Trophoblast cell (in vitro differentiated cells and primary cell): ENCODE measurements around the gene ERVH48-1.
"Not testable (repeated sequence)": the region's sequence is repeated elsewhere in the genome, so short reads cannot be mapped to it uniquely, and the experiment has no call there.

Experiments used
- DNase-seq, 2 donors: peaks; one replicate each; pipeline ENCODE4 v3.0.0-alpha.2; 2016
- H2AFZ ChIP-seq: 2 replicates; pipeline ENCODE4 v1.6.1; 2013; ENCODE audit warnings: low read length, moderate library complexity, mild to moderate bottlenecking; ENCODE audit not compliant: insufficient read depth, poor library complexity
- H2AK5ac ChIP-seq: 2 replicates; pipeline ENCODE4 v1.6.1; 2013; ENCODE audit warnings: mild to moderate bottlenecking, low read length
- H2BK120ac ChIP-seq: 2 replicates; pipeline ENCODE4 v1.6.1; 2013; ENCODE audit warnings: low read length, mild to moderate bottlenecking, moderate library complexity; ENCODE audit not compliant: insufficient read depth, poor library complexity
- H2BK12ac ChIP-seq: 2 replicates; pipeline ENCODE4 v1.6.1; 2013; ENCODE audit warnings: mild to moderate bottlenecking, low read length, moderate library complexity
- H2BK5ac ChIP-seq: 2 replicates; pipeline ENCODE4 v1.6.1; 2013; ENCODE audit warnings: low read length, low read depth, moderate library complexity, mild to moderate bottlenecking; ENCODE audit not compliant: poor library complexity
- H3K14ac ChIP-seq: 2 replicates; pipeline ENCODE4 v1.6.1; 2013; ENCODE audit warnings: mild to moderate bottlenecking, low read length
- H3K18ac ChIP-seq: 2 replicates; pipeline ENCODE4 v1.6.1; 2013; ENCODE audit warnings: mild to moderate bottlenecking, low read length
- H3K23ac ChIP-seq: 2 replicates; pipeline ENCODE4 v1.6.1; 2013; ENCODE audit warnings: low read length
- H3K27ac ChIP-seq: 2 replicates; pipeline ENCODE4 v1.5.1; 2013; ENCODE audit warnings: low read depth, mild to moderate bottlenecking, inconsistent platforms, low read length, moderate library complexity
- H3K27me3 ChIP-seq: 2 replicates; pipeline ENCODE4 v1.6.1; 2013; ENCODE audit warnings: inconsistent platforms, mild to moderate bottlenecking, low read length, moderate library complexity; ENCODE audit not compliant: insufficient read depth
- H3K36me3 ChIP-seq, 2 experiments: 1 replicate in 1 of 2; 2 replicates in 1 of 2; pipeline ENCODE4 v1.6.1; 2013; ENCODE audit warnings: low read length in 2 of 2, mild to moderate bottlenecking in 2 of 2, moderate library complexity in 1 of 2; ENCODE audit not compliant: insufficient read depth in 2 of 2, control insufficient read depth in 1 of 2
- H3K4ac ChIP-seq: 2 replicates; pipeline ENCODE4 v1.6.1; 2013; ENCODE audit warnings: low read depth, mild to moderate bottlenecking, low read length, moderate library complexity
- H3K4me1 ChIP-seq, 2 experiments: 1 replicate in 1 of 2; 2 replicates in 1 of 2; pipeline ENCODE4 v1.6.1; 2013; ENCODE audit warnings: low read length in 2 of 2, mild to moderate bottlenecking in 2 of 2, moderate library complexity in 1 of 2; ENCODE audit not compliant: insufficient read depth in 2 of 2, control insufficient read depth in 1 of 2
- H3K4me2 ChIP-seq: 2 replicates; pipeline ENCODE4 v1.6.1; 2013; ENCODE audit warnings: inconsistent platforms, mild to moderate bottlenecking, low read length, moderate library complexity
- H3K4me3 ChIP-seq: 2 replicates; pipeline ENCODE4 v1.5.1; 2013; ENCODE audit warnings: mild to moderate bottlenecking, low read depth, low read length, inconsistent platforms
- H3K79me1 ChIP-seq: one replicate; pipeline ENCODE4 v1.6.1; 2013; ENCODE audit warnings: low read length
- H3K79me2 ChIP-seq: 2 replicates; pipeline ENCODE4 v1.6.1; 2013; ENCODE audit warnings: low read length, mild to moderate bottlenecking; ENCODE audit not compliant: control insufficient read depth, insufficient read depth, poor library complexity
- H3K9ac ChIP-seq: 2 replicates; pipeline ENCODE4 v1.6.1; 2013; ENCODE audit warnings: mild to moderate bottlenecking, low read length
- H3K9me3 ChIP-seq: 2 replicates; pipeline ENCODE4 v1.6.1; 2013; ENCODE audit warnings: low read depth, mild to moderate bottlenecking, control low read depth, inconsistent platforms, low read length; ENCODE audit not compliant: insufficient read depth
- H4K12ac ChIP-seq: 2 replicates; pipeline ENCODE4 v1.6.1; 2013; ENCODE audit warnings: low read depth, mild to moderate bottlenecking, low read length, moderate library complexity
- H4K8ac ChIP-seq: 2 replicates; pipeline ENCODE4 v1.6.1; 2013; ENCODE audit warnings: low read depth, mild to moderate bottlenecking, low read length, moderate library complexity
- H4K91ac ChIP-seq: one replicate; pipeline ENCODE4 v1.6.1; 2013; ENCODE audit warnings: low read depth, mild to moderate bottlenecking, low read length, moderate library complexity
- WGBS: extraction: QIAGEN DNeasy Blood & Tissue Kit; methylation state at CpG from one replicate; pipeline ENCODE4 v1.1.7; 2013; ENCODE audit warnings: missing lambda C conversion rate; ENCODE audit not compliant: insufficient read length, insufficient coverage; ENCODE audit errors: extremely low coverage; 5-methylcytosine and 5-hydroxymethylcytosine counted together

Gene ERVH48-1

DNA sequence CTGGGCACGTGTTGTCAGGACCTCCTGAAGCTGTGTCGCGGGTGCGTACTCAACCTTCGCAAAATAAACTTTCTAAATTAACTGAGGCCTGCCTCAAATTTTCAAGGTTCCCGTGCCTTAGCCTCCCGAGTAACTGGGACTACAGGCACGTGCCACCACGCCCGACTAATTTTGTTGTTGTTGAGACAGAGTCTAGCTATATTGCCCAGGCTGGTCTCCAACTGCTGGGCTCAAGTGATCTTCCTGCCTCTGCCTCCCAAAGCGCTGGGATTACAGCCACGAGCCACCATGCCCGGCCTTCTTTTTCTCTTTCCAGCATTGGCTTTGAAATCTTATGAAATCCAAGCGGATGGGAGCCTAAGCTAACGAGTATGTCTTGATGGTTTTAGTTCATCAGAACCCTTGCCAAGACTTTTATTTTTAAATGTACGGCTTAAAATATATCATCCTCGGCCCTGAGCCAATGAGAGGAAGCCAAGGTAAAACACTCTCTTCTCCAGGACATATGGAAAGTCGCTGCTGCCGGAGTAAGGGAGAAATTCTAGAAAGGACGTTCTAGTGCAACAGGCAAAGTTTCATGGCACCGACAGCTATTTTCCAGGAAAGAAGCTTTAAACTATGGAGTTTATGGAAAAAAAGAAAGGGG is 12.7 kb upstream of the ERVH48-1 start:
- H2BK5ac ChIP-seq: peak overlapping the region; percentile 82
- H2AK5ac ChIP-seq: peak overlapping the region; percentile 59
- peak overlapping the region; percentile 91 for H4K91ac ChIP-seq
- H3K23ac ChIP-seq: no peak overlapping the region
- peaks cover 36% of the 10 kb centered on the region for H3K79me2 ChIP-seq
- H3K18ac ChIP-seq: peak overlapping the region; percentile 26
- peak overlapping the region; percentile 99 for H3K27ac ChIP-seq
- H3K4me3 ChIP-seq: no peak overlapping the region
- no peaks in the 10 kb centered on the region for H3K9me3 ChIP-seq
- peaks cover 46% of the 10 kb centered on the region for H3K79me1 ChIP-seq
- H3K27me3 ChIP-seq: no peaks in the 10 kb centered on the region
- H3K9ac ChIP-seq: no peak overlapping the region
- peak overlapping the region; percentile 59 for H4K8ac ChIP-seq
- H4K12ac ChIP-seq: no peak overlapping the region
- peaks cover 38 to 50% of the 10 kb centered on the region in 2 experiments for H3K36me3 ChIP-seq
- no CpG with 5 or more reads among the region's 21 CpGs for WGBS
- peak overlapping the region; percentile 49 for H3K4me2 ChIP-seq
- peak overlapping the region; percentile 77 for H3K4ac ChIP-seq
- H2BK12ac ChIP-seq: peak overlapping the region; percentile 58
- no peak for DNase-seq
- peak overlapping the region; percentile 82 for H3K14ac ChIP-seq
- H2AFZ ChIP-seq: no peak overlapping the region
- peak overlapping the region; percentile 97 for H2BK120ac ChIP-seq
- H3K4me1 ChIP-seq: peaks cover 38 to 45% of the 10 kb centered on the region in 2 experiments

DNA sequence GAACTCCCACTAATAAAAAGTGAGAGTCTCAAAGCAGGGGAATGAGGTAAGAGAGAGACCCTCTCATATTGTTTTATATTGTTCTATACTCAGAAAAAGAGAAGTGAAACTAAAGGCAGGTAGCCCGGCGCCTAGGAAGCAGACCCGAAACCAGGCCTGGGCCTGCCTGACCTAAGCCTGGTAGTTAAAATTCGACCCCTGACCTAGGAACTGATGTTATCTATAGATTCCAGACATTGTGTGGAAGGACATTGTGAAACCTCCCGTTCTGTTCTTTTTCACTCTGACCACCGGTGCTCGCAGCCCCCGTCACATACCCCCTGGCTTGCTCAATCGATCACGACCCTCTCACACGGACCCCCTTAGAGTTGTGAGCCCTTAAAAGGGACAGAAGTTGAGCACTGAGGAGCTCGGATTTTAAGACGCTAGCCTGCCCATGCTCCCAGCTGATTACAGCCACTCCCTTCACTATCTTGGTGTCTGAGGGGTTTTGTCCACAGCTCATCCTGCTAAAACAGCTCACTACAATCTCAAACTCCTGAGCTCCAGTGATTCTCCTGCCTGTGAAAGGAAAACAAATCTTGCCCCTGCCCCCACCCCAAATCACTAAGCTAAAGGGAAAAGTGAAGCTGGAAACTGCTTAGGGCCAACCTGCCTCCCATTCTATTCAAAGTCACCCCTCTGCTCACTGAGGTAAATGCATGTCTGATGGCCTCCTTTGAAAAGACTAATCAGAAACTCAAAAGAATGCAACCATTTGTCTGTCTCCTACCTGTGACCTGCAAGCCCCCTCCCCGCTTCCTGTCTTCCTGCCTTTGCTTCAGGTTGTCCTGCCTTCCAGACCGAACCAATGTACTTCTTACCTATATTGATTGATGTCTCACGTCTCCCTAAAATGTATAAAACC is 11.9 kb upstream of the ERVH48-1 start:
- not testable (repeated sequence) for H3K27me3 ChIP-seq, H3K9me3 ChIP-seq, H2AFZ ChIP-seq, H3K23ac ChIP-seq, H4K12ac ChIP-seq, H3K4me3 ChIP-seq
- Histone ChIP-seq H3K79me1 (peaks cover 53% of the 10 kb centered on the region), H3K36me3 (peaks cover 32 to 44% of the 10 kb centered on the region in 2 experiments), H2BK12ac (peak overlapping the region; percentile 90), H3K18ac (peak overlapping the region; percentile 37), H3K79me2 (peaks cover 35% of the 10 kb centered on the region), H3K14ac (peak overlapping the region; percentile 88), H3K4ac (peak overlapping the region; percentile 77), H4K91ac (peak overlapping the region; percentile 91), H3K4me2 (peak overlapping the region; percentile 49), H2BK5ac (peak overlapping the region; percentile 82), H2BK120ac (peak overlapping the region; percentile 97), H2AK5ac (peak overlapping the region; percentile 80), H3K4me1 (peaks cover 35 to 38% of the 10 kb centered on the region in 2 experiments), H4K8ac (peak overlapping the region; percentile 59), H3K27ac (peak overlapping the region; percentile 99), H3K9ac (peak overlapping the region; percentile 74)
- DNase-seq: peak in 1 of 2 donors; percentile 27
- no CpG with 5 or more reads among the region's 16 CpGs for WGBS

DNA sequence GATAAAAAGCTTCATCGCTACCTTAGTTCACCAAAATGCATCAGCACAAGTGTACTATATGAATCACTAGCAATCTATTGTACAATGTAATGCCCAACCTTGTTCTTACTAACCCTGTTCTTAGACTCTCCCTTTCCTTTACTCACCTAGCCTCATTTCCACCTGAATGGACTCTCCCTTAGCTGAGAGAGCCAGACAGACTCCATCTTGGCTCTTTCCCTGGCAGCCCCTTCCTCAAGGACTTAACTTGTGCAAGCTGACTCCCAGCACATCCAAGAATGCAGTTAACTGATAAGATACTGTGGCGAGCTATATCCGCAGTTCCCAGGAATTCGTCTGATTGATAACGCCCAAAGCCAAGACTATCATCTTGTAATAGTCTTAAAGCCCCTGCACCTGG is 10.9 kb upstream of the ERVH48-1 start:
- DNase-seq: peak in 1 of 2 donors; percentile 27
- not testable (repeated sequence) for H3K4ac ChIP-seq, H3K14ac ChIP-seq, H2BK12ac ChIP-seq, H3K4me3 ChIP-seq, H4K12ac ChIP-seq, H3K23ac ChIP-seq, H3K9me3 ChIP-seq, H2AFZ ChIP-seq, H3K9ac ChIP-seq, H3K18ac ChIP-seq, H4K8ac ChIP-seq, H2AK5ac ChIP-seq, H3K27me3 ChIP-seq
- peak overlapping the region; percentile 29 for H3K4me2 ChIP-seq
- peak overlapping the region; percentile 50 for H2BK5ac ChIP-seq
- peaks cover 59% of the 10 kb centered on the region for H3K79me1 ChIP-seq
- WGBS: no CpG with 5 or more reads among the region's 5 CpGs
- H3K27ac ChIP-seq: peak overlapping the region; percentile 96
- H3K4me1 ChIP-seq: peaks cover 30 to 35% of the 10 kb centered on the region in 2 experiments
- peak overlapping the region; percentile 36 for H2BK120ac ChIP-seq
- H3K79me2 ChIP-seq: peaks cover 37% of the 10 kb centered on the region
- H3K36me3 ChIP-seq: peaks cover 25 to 37% of the 10 kb centered on the region in 2 experiments
- H4K91ac ChIP-seq: peak overlapping the region; percentile 50

DNA sequence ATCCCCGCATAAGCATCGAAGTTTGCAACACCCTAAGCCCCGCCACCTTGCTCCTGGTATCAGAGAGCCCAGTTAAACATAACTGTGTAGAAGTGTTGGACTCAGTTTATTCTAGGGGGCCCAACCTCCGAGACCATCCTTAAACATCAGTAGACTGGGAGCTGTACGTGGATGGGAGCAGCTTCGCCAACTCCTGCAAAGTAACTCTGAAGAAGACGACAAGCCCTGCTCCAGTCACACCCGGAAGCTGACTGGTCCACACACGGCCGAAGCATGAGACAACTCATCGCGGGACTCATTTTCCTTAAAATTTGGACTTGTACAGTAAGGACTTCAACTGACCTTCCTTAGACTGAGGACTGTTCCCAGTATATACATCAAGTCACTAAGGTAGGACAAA is 8.5 kb upstream of the ERVH48-1 start:
- Histone ChIP-seq H3K14ac (peak overlapping the region; percentile 57), H3K79me1 (peaks cover 69% of the 10 kb centered on the region), H3K4ac (peak overlapping the region; percentile 97), H4K91ac (peak overlapping the region; percentile 87), H2BK120ac (peak overlapping the region; percentile 30), H3K9ac (peak overlapping the region; percentile 89), H2BK12ac (peak overlapping the region; percentile 44), H3K4me3 (peak overlapping the region; percentile 73), H3K27ac (peak overlapping the region; percentile 96), H4K12ac (peak overlapping the region; percentile 27), H3K4me1 (peaks cover 26 to 35% of the 10 kb centered on the region in 2 experiments), H3K4me2 (peak overlapping the region; percentile 85), H3K36me3 (peaks cover 11 to 22% of the 10 kb centered on the region in 2 experiments), H3K18ac (peak overlapping the region; percentile 25), H3K79me2 (peaks cover 30% of the 10 kb centered on the region), H2BK5ac (peak overlapping the region; percentile 91), H4K8ac (peak overlapping the region; percentile 84)
- H3K9me3 ChIP-seq, H3K27me3 ChIP-seq, H3K23ac ChIP-seq, H2AK5ac ChIP-seq, H2AFZ ChIP-seq: not testable (repeated sequence)
- WGBS: no CpG with 5 or more reads among the region's 12 CpGs
- DNase-seq: peak in 1 of 2 donors; percentile 25
